Caco-2 (cell line): ENCODE results near the gene USP25. TPM values are rescaled to one million over a fixed set of nuclear protein-coding genes. Genes with fewer than 3 reads are reported as not detected.

Source experiments
- BruUV-seq: library from RNA; stranded (reverse); fragments of 400-500 nt; replicated peaks from 2 replicates; lab custom pipeline; 2021; lab: Mats Ljungman, UMichigan
- CTCF ChIA-PET: fragments of 300-600 bp; sonication (Branson Sonifier 250); formaldehyde crosslinking; loops from one replicate; lab custom pipeline; 2022; ENCODE audit warnings: antibody characterized with exemption; lab: Charles Lee
- POLR2A ChIA-PET: fragments of 300-600 bp; sonication (Branson Sonifier 250); formaldehyde crosslinking; loops from one replicate; lab custom pipeline; 2022; ENCODE audit warnings: antibody characterized with exemption; lab: Charles Lee
- DNase-seq, 2 experiments: peaks; one replicate each; pipeline versions ENCODE4 v3.0.0 to v3.0.0-alpha.2; 2020 to 2022
- H3K27me3 ChIP-seq: replicated peaks from 2 replicates; pipeline ENCODE4 v1.6.0; 2011; ENCODE audit warnings: low read length; ENCODE audit not compliant: control insufficient read depth, insufficient read depth
- H3K36me3 ChIP-seq: 2 replicates; pipeline ENCODE4 v1.5.1; 2011; ENCODE audit warnings: low read length; ENCODE audit not compliant: control insufficient read depth, insufficient read depth
- H3K4me1 ChIP-seq: fragments of 250-450 bp; sonication (Bioruptor Pico); 2 replicates; pipeline ENCODE4 v1.5.1; 2020; ENCODE audit warnings: mild to moderate bottlenecking
- H3K4me3 ChIP-seq: 2 replicates; pipeline ENCODE4 v1.5.1; 2011; ENCODE audit warnings: low read depth, mild to moderate bottlenecking, control low read depth, low read length
- H3K9me3 ChIP-seq: fragments of 250-450 bp; sonication (Bioruptor Pico); 2 replicates; pipeline ENCODE4 v1.5.1; 2020; ENCODE audit warnings: mild to moderate bottlenecking, moderate library complexity
- H3K27ac Mint-ChIP-seq: one replicate; pipeline ENCODE4 v1.8.0; 2022; ENCODE audit warnings: mixed read lengths; ENCODE audit not compliant: unreplicated experiment
- H3K27me3 Mint-ChIP-seq: one replicate; pipeline ENCODE4 v1.8.0; 2022; ENCODE audit warnings: mixed read lengths; ENCODE audit not compliant: insufficient read depth, unreplicated experiment
- H3K36me3 Mint-ChIP-seq: one replicate; pipeline ENCODE4 v1.8.0; 2022; ENCODE audit warnings: mild to moderate bottlenecking, mixed read lengths; ENCODE audit not compliant: insufficient read depth, unreplicated experiment
- H3K4me1 Mint-ChIP-seq: one replicate; pipeline ENCODE4 v1.8.0; 2022; ENCODE audit warnings: low read depth, mixed read lengths; ENCODE audit not compliant: unreplicated experiment
- H3K4me3 Mint-ChIP-seq: one replicate; pipeline ENCODE4 v1.8.0; 2022; ENCODE audit warnings: mild to moderate bottlenecking, moderate library complexity, mixed read lengths; ENCODE audit not compliant: unreplicated experiment
- H3K9me3 Mint-ChIP-seq: one replicate; pipeline ENCODE4 v1.8.0; 2022; ENCODE audit warnings: mixed read lengths; ENCODE audit not compliant: unreplicated experiment
- intact Hi-C: fragments of 100-400 bp; cut with micrococcal nuclease; formaldehyde crosslinking; loops from one replicate; pipeline ENCODE4 v1.10.0; 2022; ENCODE audit not compliant: unreplicated experiment
- total RNA-seq: library from RNA; stranded (reverse); gene quantifications from 2 replicates; pipeline ENCODE4 v1.2.3, GENCODE V29; 2022
- TF ChIP-seq, protein P1 (sequence below), 2 experiments: fragments of 200-600 bp in 1 of 2; IDR thresholded peaks; 1 replicate in 1 of 2; 2 replicates in 1 of 2; pipeline versions ENCODE4 v1.5.1 to v1.8.0; 2011 to 2022; ENCODE audit warnings: antibody characterized with exemption in 1 of 2, control low read depth in 1 of 2, inconsistent platforms in 1 of 2, low read depth in 1 of 2, low read length in 1 of 2, mild to moderate bottlenecking in 1 of 2, moderate library complexity in 1 of 2; ENCODE audit not compliant: insufficient read depth in 1 of 2, severe bottlenecking in 1 of 2, unreplicated experiment in 1 of 2

USP25 gene
- total RNA-seq, 1 experiment from 2014 or later = 44.3 TPM

DNA sequence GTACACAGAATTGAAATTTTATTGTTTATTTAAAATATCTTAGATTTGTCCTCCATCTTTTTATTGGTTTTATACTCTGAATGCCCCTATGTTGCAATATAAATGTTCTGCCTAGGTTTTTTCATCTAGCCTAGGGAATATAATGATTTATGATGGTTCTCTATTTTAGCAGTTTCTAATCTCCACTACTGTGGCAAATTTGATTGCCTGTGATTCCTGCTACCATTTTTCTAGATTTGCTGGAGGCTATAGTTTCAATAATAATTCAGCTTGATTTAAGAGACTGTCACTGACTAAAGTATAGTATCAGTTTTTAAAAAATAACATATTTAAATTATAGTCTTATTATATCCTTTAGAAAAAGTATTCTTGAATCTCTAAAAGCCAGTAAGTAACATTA lies 90.5 kb downstream of the USP25 start:
- H3K36me3 Mint-ChIP-seq = peaks cover 23% of the 10 kb centered on the region
- H3K4me3 ChIP-seq = no peak overlapping the region
- H3K27ac Mint-ChIP-seq = no peak overlapping the region
- no peaks in the 10 kb centered on the region; the same call in none of the 2 replicates for H3K36me3 ChIP-seq
- no peak for DNase-seq
- H3K9me3 ChIP-seq = no peaks in the 10 kb centered on the region
- H3K9me3 Mint-ChIP-seq = no peaks in the 10 kb centered on the region
- POLR2A ChIA-PET = no interaction called here
- H3K4me1 ChIP-seq = no peaks in the 10 kb centered on the region
- BruUV-seq = no TSS peak
- intact Hi-C loops = no loop called here
- H3K4me1 Mint-ChIP-seq = no peaks in the 10 kb centered on the region
- no peak overlapping the region for H3K4me3 Mint-ChIP-seq
- H3K27me3 Mint-ChIP-seq = no peaks in the 10 kb centered on the region
- TF ChIP-seq, protein P1, sequence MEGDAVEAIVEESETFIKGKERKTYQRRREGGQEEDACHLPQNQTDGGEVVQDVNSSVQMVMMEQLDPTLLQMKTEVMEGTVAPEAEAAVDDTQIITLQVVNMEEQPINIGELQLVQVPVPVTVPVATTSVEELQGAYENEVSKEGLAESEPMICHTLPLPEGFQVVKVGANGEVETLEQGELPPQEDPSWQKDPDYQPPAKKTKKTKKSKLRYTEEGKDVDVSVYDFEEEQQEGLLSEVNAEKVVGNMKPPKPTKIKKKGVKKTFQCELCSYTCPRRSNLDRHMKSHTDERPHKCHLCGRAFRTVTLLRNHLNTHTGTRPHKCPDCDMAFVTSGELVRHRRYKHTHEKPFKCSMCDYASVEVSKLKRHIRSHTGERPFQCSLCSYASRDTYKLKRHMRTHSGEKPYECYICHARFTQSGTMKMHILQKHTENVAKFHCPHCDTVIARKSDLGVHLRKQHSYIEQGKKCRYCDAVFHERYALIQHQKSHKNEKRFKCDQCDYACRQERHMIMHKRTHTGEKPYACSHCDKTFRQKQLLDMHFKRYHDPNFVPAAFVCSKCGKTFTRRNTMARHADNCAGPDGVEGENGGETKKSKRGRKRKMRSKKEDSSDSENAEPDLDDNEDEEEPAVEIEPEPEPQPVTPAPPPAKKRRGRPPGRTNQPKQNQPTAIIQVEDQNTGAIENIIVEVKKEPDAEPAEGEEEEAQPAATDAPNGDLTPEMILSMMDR (IDR thresholded peaks at IDR 0.05; ENCODE audit: insufficient read depth in 1 of 2, low read depth in 1 of 2, low read length in 1 of 2, severe bottlenecking in 1 of 2, unreplicated experiment in 1 of 2) = no peak
- CTCF ChIA-PET = no interaction called here
- no peaks in the 10 kb centered on the region for H3K27me3 ChIP-seq

GRCh38 chr21:15820852-15821379 lies 91.1 kb downstream of the USP25 start:
- Mint-ChIP-seq H3K4me3 (no peak overlapping the region), H3K36me3 (peaks cover 18% of the 10 kb centered on the region), H3K27me3 (no peaks in the 10 kb centered on the region), H3K9me3 (no peaks in the 10 kb centered on the region), H3K4me1 (no peaks in the 10 kb centered on the region), H3K27ac (no peak overlapping the region)
- H3K27me3 ChIP-seq = no peaks in the 10 kb centered on the region
- intact Hi-C loops = no loop called here
- no peaks in the 10 kb centered on the region; the same call in none of the 2 replicates for H3K36me3 ChIP-seq
- no peak overlapping the region for H3K4me3 ChIP-seq
- BruUV-seq = no TSS peak
- TF ChIP-seq, protein P1 (IDR thresholded peaks at IDR 0.05; ENCODE audit: insufficient read depth in 1 of 2, low read depth in 1 of 2, low read length in 1 of 2, severe bottlenecking in 1 of 2, unreplicated experiment in 1 of 2) = no peak
- no peaks in the 10 kb centered on the region for H3K4me1 ChIP-seq
- no peaks in the 10 kb centered on the region for H3K9me3 ChIP-seq
- POLR2A ChIA-PET = no interaction called here
- no peak for DNase-seq
- CTCF ChIA-PET = no interaction called here

- ChIA-PET POLR2A (no interaction called here), CTCF (no interaction called here)
- Mint-ChIP-seq H3K4me3 (no peak overlapping the region), H3K4me1 (no peaks in the 10 kb centered on the region), H3K36me3 (peaks cover 25% of the 10 kb centered on the region), H3K27ac (no peak overlapping the region), H3K27me3 (no peaks in the 10 kb centered on the region), H3K9me3 (no peaks in the 10 kb centered on the region)
- no TSS peak for BruUV-seq
- H3K27me3 ChIP-seq = no peaks in the 10 kb centered on the region
- no peaks in the 10 kb centered on the region for H3K9me3 ChIP-seq
- TF ChIP-seq, protein P1 (IDR thresholded peaks at IDR 0.05; ENCODE audit: insufficient read depth in 1 of 2, low read depth in 1 of 2, low read length in 1 of 2, severe bottlenecking in 1 of 2, unreplicated experiment in 1 of 2) = no peak
- H3K4me1 ChIP-seq = no peaks in the 10 kb centered on the region
- no peak overlapping the region for H3K4me3 ChIP-seq
- intact Hi-C loops = no loop called here
- no peaks in the 10 kb centered on the region; the same call in 1 of the 2 replicates for H3K36me3 ChIP-seq
- no peak for DNase-seq
Measured at GRCh38 chr21:15823486-15824150, 93.8 kb downstream of the USP25 start.
